Activated CD8-positive, alpha-beta T cell treated with anti-CD3 and anti-CD28 coated beads for 36 hours (primary cell): ENCODE data around the gene AKAP13. TPM values are rescaled to one million over a fixed set of nuclear protein-coding genes. Genes with fewer than 3 reads are reported as not detected.

Experiments
- ATAC-seq: fragments of 200-7000 bp; cut with Tn5 transposase; one replicate; pipeline ENCODE4 v1.10.0; 2021; ENCODE audit warnings: mild to moderate bottlenecking, moderate library complexity
- CTCF ChIA-PET: fragments of 350-600 bp; sonication (Branson Sonifier 250); formaldehyde crosslinking; loops from one replicate; lab custom pipeline; 2021; ENCODE audit warnings: antibody characterized with exemption; lab: Charles Lee
- POLR2A ChIA-PET: fragments of 350-600 bp; sonication (Branson Sonifier 250); formaldehyde crosslinking; loops from one replicate; lab custom pipeline; 2021; ENCODE audit warnings: antibody characterized with exemption; lab: Charles Lee
- DNase-seq: peaks from one replicate; pipeline ENCODE4 v3.0.0-alpha.2; 2020
- H3K27ac Mint-ChIP-seq: one replicate; pipeline ENCODE4 v1.8.0; 2021; ENCODE audit warnings: mild to moderate bottlenecking, mixed read lengths
- H3K27me3 Mint-ChIP-seq: one replicate; pipeline ENCODE4 v1.8.0; 2021; ENCODE audit warnings: mixed read lengths
- H3K36me3 Mint-ChIP-seq: one replicate; pipeline ENCODE4 v1.8.0; 2021; ENCODE audit warnings: low read depth, mixed read lengths
- H3K4me1 Mint-ChIP-seq: one replicate; pipeline ENCODE4 v1.8.0; 2021; ENCODE audit warnings: low read depth, mixed read lengths
- H3K4me3 Mint-ChIP-seq: one replicate; pipeline ENCODE4 v1.8.0; 2021; ENCODE audit warnings: mild to moderate bottlenecking, moderate library complexity, mixed read lengths
- H3K9me3 Mint-ChIP-seq: one replicate; pipeline ENCODE4 v1.8.0; 2021; ENCODE audit warnings: mixed read lengths
- intact Hi-C: fragments of 100-400 bp; cut with micrococcal nuclease; formaldehyde crosslinking; loops from one replicate; pipeline ENCODE4 v1.10.0; 2022
- total RNA-seq, 2 experiments: library from RNA; stranded (reverse); gene quantifications; one replicate each; pipeline ENCODE4 v1.2.3, GENCODE V29; 2021
- TF ChIP-seq, protein P1 (sequence below): fragments of 200-600 bp; IDR thresholded peaks from one replicate; pipeline ENCODE4 v1.8.0; 2022; ENCODE audit warnings: antibody characterized with exemption, mild to moderate bottlenecking

AKAP13 gene
- total RNA-seq, 2 experiments from 2014 or later = 79.1 to 79.5 TPM

DNA sequence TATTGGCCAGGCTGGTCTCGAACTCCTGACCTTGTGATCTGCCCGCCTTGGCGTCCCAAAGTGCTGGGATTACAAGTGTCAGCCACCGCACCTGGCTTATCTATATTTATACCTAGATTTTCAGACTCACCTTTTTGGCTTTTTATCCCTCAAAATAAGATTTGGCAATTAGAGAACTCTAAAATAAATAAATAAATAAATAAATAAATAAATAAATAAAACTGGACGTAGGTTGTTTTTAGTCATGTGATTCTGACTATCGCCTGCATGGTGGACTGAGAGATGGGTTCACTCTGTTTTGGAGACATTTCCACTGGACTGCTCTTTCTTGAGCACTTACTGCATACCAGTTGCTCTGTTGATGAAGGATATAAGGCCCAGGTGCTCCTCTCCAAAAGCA is 46.2 kb upstream of the AKAP13 start:
- Mint-ChIP-seq H3K36me3 (no peaks in the 10 kb centered on the region), H3K4me1 (peaks cover 34% of the 10 kb centered on the region), H3K4me3 (no peak overlapping the region), H3K27me3 (no peaks in the 10 kb centered on the region), H3K27ac (no peak overlapping the region), H3K9me3 (peaks cover 4% of the 10 kb centered on the region)
- no peak for ATAC-seq
- no peak for DNase-seq
- intact Hi-C loops = loop anchor here (5.0 kb wide), 1 partner anchor 43 kb away; no protein-coding TSS in a partner anchor
- TF ChIP-seq, protein P1, sequence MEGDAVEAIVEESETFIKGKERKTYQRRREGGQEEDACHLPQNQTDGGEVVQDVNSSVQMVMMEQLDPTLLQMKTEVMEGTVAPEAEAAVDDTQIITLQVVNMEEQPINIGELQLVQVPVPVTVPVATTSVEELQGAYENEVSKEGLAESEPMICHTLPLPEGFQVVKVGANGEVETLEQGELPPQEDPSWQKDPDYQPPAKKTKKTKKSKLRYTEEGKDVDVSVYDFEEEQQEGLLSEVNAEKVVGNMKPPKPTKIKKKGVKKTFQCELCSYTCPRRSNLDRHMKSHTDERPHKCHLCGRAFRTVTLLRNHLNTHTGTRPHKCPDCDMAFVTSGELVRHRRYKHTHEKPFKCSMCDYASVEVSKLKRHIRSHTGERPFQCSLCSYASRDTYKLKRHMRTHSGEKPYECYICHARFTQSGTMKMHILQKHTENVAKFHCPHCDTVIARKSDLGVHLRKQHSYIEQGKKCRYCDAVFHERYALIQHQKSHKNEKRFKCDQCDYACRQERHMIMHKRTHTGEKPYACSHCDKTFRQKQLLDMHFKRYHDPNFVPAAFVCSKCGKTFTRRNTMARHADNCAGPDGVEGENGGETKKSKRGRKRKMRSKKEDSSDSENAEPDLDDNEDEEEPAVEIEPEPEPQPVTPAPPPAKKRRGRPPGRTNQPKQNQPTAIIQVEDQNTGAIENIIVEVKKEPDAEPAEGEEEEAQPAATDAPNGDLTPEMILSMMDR = no peak
- ChIA-PET POLR2A (no interaction called here), CTCF (interaction anchor here (4.7 kb wide), 1 partner anchor 38 kb away, joined by 26 read pairs; no protein-coding TSS in a partner anchor)

- no peaks in the 10 kb centered on the region for H3K36me3 Mint-ChIP-seq
These were observed 45.0 kb upstream of the AKAP13 start for GRCh38 chr15:85335193-85335942.

DNA sequence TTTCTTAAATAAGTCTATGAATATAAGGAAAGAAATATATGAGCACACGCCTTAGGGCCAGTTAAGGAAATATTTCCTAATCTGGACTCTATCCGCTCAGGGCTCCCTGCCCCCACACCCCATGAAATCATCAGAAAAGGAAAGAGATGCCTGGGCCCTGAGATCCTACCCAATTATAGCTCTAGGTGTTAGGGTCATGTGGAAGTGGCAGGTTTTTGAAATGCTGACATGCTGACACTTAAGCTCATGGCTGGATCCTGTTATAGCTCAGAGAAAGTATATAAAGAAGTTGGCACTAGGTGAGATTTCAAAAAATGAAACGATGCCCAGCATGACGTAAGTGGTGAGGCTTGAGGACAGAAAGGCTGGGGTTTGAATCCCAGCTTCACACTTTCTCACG is 43.5 kb upstream of the AKAP13 start:
- no peaks in the 10 kb centered on the region for H3K9me3 Mint-ChIP-seq
- ChIA-PET CTCF (interaction anchor here (1.0 kb wide), 1 partner anchor 168 kb away, joined by 4 read pairs; no protein-coding TSS in a partner anchor), POLR2A (interaction anchor here (0.7 kb wide), 1 partner anchor 32 kb away, joined by 4 read pairs; no protein-coding TSS in a partner anchor)
- peaks cover 11% of the 10 kb centered on the region for H3K4me1 Mint-ChIP-seq
- DNase-seq (no peak), ATAC-seq (no peak)
- intact Hi-C loops = no loop called here
- TF ChIP-seq, protein P1 = no peak
- H3K27ac Mint-ChIP-seq = no peak overlapping the region
- H3K27me3 Mint-ChIP-seq = no peaks in the 10 kb centered on the region
- no peak overlapping the region for H3K4me3 Mint-ChIP-seq
- H3K36me3 Mint-ChIP-seq = no peaks in the 10 kb centered on the region

More at GRCh38 chr15:85335193-85335942, 45.0 kb upstream of the AKAP13 start:
- Mint-ChIP-seq H3K27ac (no peak overlapping the region), H3K9me3 (peaks cover 4% of the 10 kb centered on the region), H3K27me3 (no peaks in the 10 kb centered on the region), H3K4me3 (no peak overlapping the region), H3K4me1 (peaks cover 26% of the 10 kb centered on the region)
- ChIA-PET POLR2A (interaction anchor here (0.7 kb wide), 1 partner anchor 512 kb away, joined by 3 read pairs; no protein-coding TSS in a partner anchor), CTCF (no interaction called here)
- TF ChIP-seq, protein P1 = no peak
- DNase-seq = no peak
- intact Hi-C loops = no loop called here
- no peak for ATAC-seq

GRCh38 chr15:85337425-85338074 is 42.9 kb upstream of the AKAP13 start:
- intact Hi-C loops = no loop called here
- no peaks in the 10 kb centered on the region for H3K36me3 Mint-ChIP-seq
- H3K27me3 Mint-ChIP-seq = no peaks in the 10 kb centered on the region
- DNase-seq = no peak
- POLR2A ChIA-PET = no interaction called here
- no peak overlapping the region for H3K4me3 Mint-ChIP-seq
- peaks cover 8% of the 10 kb centered on the region for H3K4me1 Mint-ChIP-seq
- TF ChIP-seq, protein P1 = no peak
- CTCF ChIA-PET = interaction anchor here (1.0 kb wide), 2 partner anchors 14 to 168 kb away, joined by 3 to 4 read pairs; no protein-coding TSS in a partner anchor
- no peak for ATAC-seq
- no peaks in the 10 kb centered on the region for H3K9me3 Mint-ChIP-seq
- H3K27ac Mint-ChIP-seq = no peak overlapping the region

- no peak for ATAC-seq
- H3K9me3 Mint-ChIP-seq = no peaks in the 10 kb centered on the region
- no peaks in the 10 kb centered on the region for H3K27me3 Mint-ChIP-seq
- H3K4me3 Mint-ChIP-seq = no peak overlapping the region
- intact Hi-C loops = no loop called here
- TF ChIP-seq, protein P1 = no peak
- CTCF ChIA-PET = interaction anchor here (1.4 to 2.5 kb wide), 4 partner anchors 9 to 164 kb away, joined by 3 to 8 read pairs (median 4); no protein-coding TSS in a partner anchor
- POLR2A ChIA-PET = no interaction called here
- peaks cover 6% of the 10 kb centered on the region for H3K4me1 Mint-ChIP-seq
- H3K36me3 Mint-ChIP-seq = no peaks in the 10 kb centered on the region
- DNase-seq = no peak
- H3K27ac Mint-ChIP-seq = no peak overlapping the region
These were observed 40.1 kb upstream of the AKAP13 start for GRCh38 chr15:85340321-85340665.
